MM.1S (cell line): ENCODE data around the gene ANXA7.
"Not testable (repeated sequence)": the region's sequence is repeated elsewhere in the genome, so short reads cannot be mapped to it uniquely, and the experiment has no call there.

Experiments
- DNase-seq: peaks from one replicate; pipeline ENCODE4 v3.0.0-alpha.2; 2015
- H2AFZ ChIP-seq: fragments of 300-600 bp; sonication (generic); 2 replicates; pipeline ENCODE4 v1.6.0; 2016; ENCODE audit warnings: antibody characterized with exemption, low read length
- H3F3A ChIP-seq: fragments of 300-600 bp; sonication (generic); 2 replicates; pipeline ENCODE4 v1.6.1; 2016; ENCODE audit warnings: mild to moderate bottlenecking, antibody characterized with exemption, low read length, moderate library complexity, mixed read lengths; ENCODE audit not compliant: insufficient read depth
- H3K27ac ChIP-seq: fragments of 300-600 bp; sonication (generic); 2 replicates; pipeline ENCODE4 v1.5.1; 2016; ENCODE audit warnings: mild to moderate bottlenecking, low read length
- H3K27me3 ChIP-seq: fragments of 300-600 bp; sonication (generic); replicated peaks from 2 replicates; pipeline ENCODE4 v1.6.0; 2016; ENCODE audit warnings: low read length; ENCODE audit not compliant: insufficient read depth
- H3K36me3 ChIP-seq: fragments of 300-600 bp; sonication (generic); replicated peaks from 2 replicates; pipeline ENCODE4 v1.6.1; 2016; ENCODE audit warnings: mild to moderate bottlenecking, low read length, mixed read lengths; ENCODE audit not compliant: insufficient read depth
- H3K4me1 ChIP-seq: fragments of 300-600 bp; sonication (generic); 2 replicates; pipeline ENCODE4 v1.6.1; 2016; ENCODE audit warnings: low read length, mixed read lengths
- H3K4me2 ChIP-seq: fragments of 300-600 bp; sonication (generic); 2 replicates; pipeline ENCODE4 v1.6.0; 2016; ENCODE audit warnings: low read depth, low read length
- H3K4me3 ChIP-seq: fragments of 300-600 bp; sonication (generic); 2 replicates; pipeline ENCODE4 v1.5.1; 2016; ENCODE audit warnings: low read length, mixed read lengths
- H3K79me2 ChIP-seq: fragments of 300-600 bp; sonication (generic); 2 replicates; pipeline ENCODE4 v1.6.1; 2016; ENCODE audit warnings: mixed run types, low read length, mixed read lengths
- H3K9ac ChIP-seq: fragments of 300-600 bp; sonication (generic); 2 replicates; pipeline ENCODE4 v1.6.1; 2016; ENCODE audit warnings: low read length, mixed read lengths
- H3K9me2 ChIP-seq: fragments of 300-600 bp; sonication (generic); replicated peaks from 2 replicates; pipeline ENCODE4 v1.6.1; 2016; ENCODE audit warnings: mild to moderate bottlenecking, low read length, mixed read lengths; ENCODE audit not compliant: insufficient read depth
- H3K9me3 ChIP-seq: fragments of 300-600 bp; sonication (generic); replicated peaks from 2 replicates; pipeline ENCODE4 v1.6.1; 2016; ENCODE audit warnings: mild to moderate bottlenecking, low read length, mixed read lengths; ENCODE audit not compliant: insufficient read depth
- H4K20me1 ChIP-seq: fragments of 300-600 bp; sonication (generic); 2 replicates; pipeline ENCODE4 v1.6.1; 2016; ENCODE audit warnings: mild to moderate bottlenecking, low read length, moderate library complexity, mixed read lengths; ENCODE audit not compliant: insufficient read depth
- CTCF ChIP-seq: fragments of 300-600 bp; sonication (generic); IDR thresholded peaks from 2 replicates; pipeline ENCODE4 v1.5.1; 2016; ENCODE audit warnings: antibody characterized with exemption, low read length, mixed read lengths
- EZH2 ChIP-seq: fragments of 300-600 bp; sonication (generic); optimal IDR thresholded peaks from 2 replicates; pipeline ENCODE3; 2017; ENCODE audit warnings: low read depth, mild to moderate bottlenecking, antibody characterized with exemption, low read length, mixed read lengths
- EZH2phosphoT487 ChIP-seq: fragments of 300-600 bp; sonication (generic); IDR thresholded peaks from 2 replicates; pipeline ENCODE4 v1.6.1; 2018; ENCODE audit warnings: antibody characterized with exemption, low read length

The ANXA7 gene

GRCh38 chr10:73338801-73339368 lies 75.0 kb downstream of the ANXA7 start:
- Histone ChIP-seq H4K20me1 (no peaks in the 10 kb centered on the region), H3K27me3 (no peaks in the 10 kb centered on the region), H3K4me2 (no peak overlapping the region), H2AFZ (no peak overlapping the region), H3K79me2 (no peaks in the 10 kb centered on the region), H3K9ac (no peak overlapping the region), H3F3A (no peaks in the 10 kb centered on the region), H3K36me3 (no peaks in the 10 kb centered on the region), H3K9me2 (no peaks in the 10 kb centered on the region), H3K4me3 (no peak overlapping the region), H3K27ac (no peak overlapping the region), H3K9me3 (no peaks in the 10 kb centered on the region), H3K4me1 (no peaks in the 10 kb centered on the region)
- TF ChIP-seq EZH2 (no peak), EZH2phosphoT487 (no peak), CTCF (no peak)
- DNase-seq = no peak

- H3K4me3 ChIP-seq = no peak overlapping the region
- no peak overlapping the region for H3K4me2 ChIP-seq
- H3K27ac ChIP-seq = no peak overlapping the region
- H3K4me1 ChIP-seq = no peaks in the 10 kb centered on the region
- no peaks in the 10 kb centered on the region for H3K36me3 ChIP-seq
- no peak overlapping the region for H3K9ac ChIP-seq
- no peaks in the 10 kb centered on the region for H3K9me2 ChIP-seq
- H3F3A ChIP-seq = no peaks in the 10 kb centered on the region
- no peaks in the 10 kb centered on the region for H3K9me3 ChIP-seq
- H3K27me3 ChIP-seq = no peaks in the 10 kb centered on the region
- no peak for TF ChIP-seq CTCF
- H4K20me1 ChIP-seq = no peaks in the 10 kb centered on the region
- H3K79me2 ChIP-seq = no peaks in the 10 kb centered on the region
- no peak for DNase-seq
- no peak overlapping the region for H2AFZ ChIP-seq
Observed at GRCh38 chr10:73333202-73333601, 80.7 kb downstream of the ANXA7 start.

GRCh38 chr10:73332379-73332778 lies 81.5 kb downstream of the ANXA7 start:
- no peak overlapping the region for H2AFZ ChIP-seq

GRCh38 chr10:73328523-73328922 lies 85.3 kb downstream of the ANXA7 start:
- not testable (repeated sequence) for H3K9ac ChIP-seq, H3K9me3 ChIP-seq, H4K20me1 ChIP-seq, H3K4me2 ChIP-seq, H3K79me2 ChIP-seq, H3K9me2 ChIP-seq, H3K36me3 ChIP-seq, DNase-seq, H3K4me1 ChIP-seq, H2AFZ ChIP-seq, H3F3A ChIP-seq, H3K4me3 ChIP-seq, H3K27me3 ChIP-seq, H3K27ac ChIP-seq

More at GRCh38 chr10:73332379-73332778, 81.5 kb downstream of the ANXA7 start:
- no peaks in the 10 kb centered on the region for H3K36me3 ChIP-seq
- H3K9me2 ChIP-seq = no peaks in the 10 kb centered on the region
- H3K4me2 ChIP-seq = no peak overlapping the region
- no peaks in the 10 kb centered on the region for H3K79me2 ChIP-seq
- no peaks in the 10 kb centered on the region for H3K9me3 ChIP-seq
- H3K4me3 ChIP-seq = no peak overlapping the region
- H3K4me1 ChIP-seq = no peaks in the 10 kb centered on the region
- no peak overlapping the region for H3K27ac ChIP-seq
- H3F3A ChIP-seq = no peaks in the 10 kb centered on the region
- no peaks in the 10 kb centered on the region for H3K27me3 ChIP-seq
- H3K9ac ChIP-seq = no peak overlapping the region
- no peak for TF ChIP-seq EZH2phosphoT487
- TF ChIP-seq CTCF = no peak
- TF ChIP-seq EZH2 = no peak
- no peak for DNase-seq
- no peaks in the 10 kb centered on the region for H4K20me1 ChIP-seq

- not testable (repeated sequence) for H3K9me2 ChIP-seq, H3F3A ChIP-seq, H2AFZ ChIP-seq, H3K4me1 ChIP-seq, H3K9me3 ChIP-seq, H3K4me2 ChIP-seq, H3K79me2 ChIP-seq, DNase-seq, H4K20me1 ChIP-seq, H3K4me3 ChIP-seq, H3K27ac ChIP-seq, H3K36me3 ChIP-seq, H3K9ac ChIP-seq, H3K27me3 ChIP-seq
Observed at GRCh38 chr10:73325290-73325689, 88.6 kb downstream of the ANXA7 start.
